ENCODE data around the gene SLC18B1.

DNA sequence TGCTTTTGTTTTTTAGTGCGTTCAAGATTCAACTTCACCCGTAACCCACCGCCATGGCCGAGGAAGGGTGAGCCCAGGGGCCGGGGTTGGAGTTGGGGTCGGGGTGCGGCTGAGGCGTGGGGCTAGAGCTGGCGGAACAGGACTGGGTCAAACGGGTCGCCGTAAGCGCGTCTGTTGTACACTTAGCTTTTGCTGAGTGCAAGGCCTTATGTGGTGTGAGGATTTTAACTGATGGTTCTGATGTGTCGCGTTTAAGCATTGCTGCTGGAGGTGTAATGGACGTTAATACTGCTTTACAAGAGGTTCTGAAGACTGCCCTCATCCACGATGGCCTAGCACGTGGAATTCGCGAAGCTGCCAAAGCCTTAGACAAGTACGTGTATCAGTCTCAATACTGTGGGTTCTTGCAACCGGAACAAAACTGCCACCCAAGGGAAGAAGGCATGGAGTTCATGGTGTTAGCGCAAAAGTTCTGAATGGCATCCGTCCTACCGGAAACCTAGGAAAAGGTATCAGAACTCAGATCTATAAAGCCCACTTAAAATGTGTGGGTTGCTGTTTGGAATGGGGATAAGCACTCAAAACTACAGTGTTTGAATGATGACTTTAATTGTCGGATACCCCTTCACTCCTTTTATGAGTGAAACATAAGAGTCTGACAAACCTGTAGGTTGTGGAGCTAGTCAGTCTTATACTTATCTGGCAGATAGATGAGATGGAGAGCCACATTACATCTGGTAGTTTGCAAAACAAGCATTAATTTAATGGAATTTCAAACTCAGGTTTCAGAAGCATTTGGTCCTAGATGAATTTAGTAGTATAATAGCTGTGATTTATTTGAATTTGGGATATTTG is 16.5 kb upstream of the SLC18B1 start:
- TF ChIP-seq, protein P1, sequence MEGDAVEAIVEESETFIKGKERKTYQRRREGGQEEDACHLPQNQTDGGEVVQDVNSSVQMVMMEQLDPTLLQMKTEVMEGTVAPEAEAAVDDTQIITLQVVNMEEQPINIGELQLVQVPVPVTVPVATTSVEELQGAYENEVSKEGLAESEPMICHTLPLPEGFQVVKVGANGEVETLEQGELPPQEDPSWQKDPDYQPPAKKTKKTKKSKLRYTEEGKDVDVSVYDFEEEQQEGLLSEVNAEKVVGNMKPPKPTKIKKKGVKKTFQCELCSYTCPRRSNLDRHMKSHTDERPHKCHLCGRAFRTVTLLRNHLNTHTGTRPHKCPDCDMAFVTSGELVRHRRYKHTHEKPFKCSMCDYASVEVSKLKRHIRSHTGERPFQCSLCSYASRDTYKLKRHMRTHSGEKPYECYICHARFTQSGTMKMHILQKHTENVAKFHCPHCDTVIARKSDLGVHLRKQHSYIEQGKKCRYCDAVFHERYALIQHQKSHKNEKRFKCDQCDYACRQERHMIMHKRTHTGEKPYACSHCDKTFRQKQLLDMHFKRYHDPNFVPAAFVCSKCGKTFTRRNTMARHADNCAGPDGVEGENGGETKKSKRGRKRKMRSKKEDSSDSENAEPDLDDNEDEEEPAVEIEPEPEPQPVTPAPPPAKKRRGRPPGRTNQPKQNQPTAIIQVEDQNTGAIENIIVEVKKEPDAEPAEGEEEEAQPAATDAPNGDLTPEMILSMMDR (IDR thresholded peaks at IDR 0.05): no peak
- TF ChIP-seq POLR2A (IDR thresholded peaks at IDR 0.05): no peak
